ENCODE measurements around the gene LRRC34. TPM values are rescaled to one million over a fixed set of nuclear protein-coding genes. Genes with fewer than 3 reads are reported as not detected.

The LRRC34 gene
- total RNA-seq, 1 donor from 2014 or later: 5.1 TPM

DNA sequence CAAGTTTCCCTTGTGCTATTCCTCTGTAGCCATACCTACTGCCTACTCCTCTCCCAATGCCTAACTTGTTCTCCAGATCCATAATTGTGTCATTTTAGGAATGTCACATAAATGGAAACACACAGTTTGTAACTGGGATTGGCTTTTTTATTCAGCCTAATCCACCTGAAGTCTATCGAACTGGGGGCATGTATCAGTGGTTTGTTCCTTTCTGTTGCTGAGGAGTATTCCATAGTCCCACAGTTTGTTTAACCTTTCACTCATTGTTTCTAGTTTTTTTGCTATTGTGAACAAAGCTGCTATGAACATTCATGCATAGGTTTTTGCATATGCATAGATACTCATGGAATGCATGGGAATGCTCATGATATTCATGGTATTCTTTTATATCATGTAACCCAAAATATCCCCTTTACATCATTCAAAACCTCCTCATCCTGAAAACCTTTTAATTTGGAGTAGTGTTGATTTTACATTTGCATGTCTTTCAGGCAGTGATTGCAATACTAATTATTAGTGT lies 25.9 kb upstream of the LRRC34 start:
- TF ChIP-seq, protein P1, sequence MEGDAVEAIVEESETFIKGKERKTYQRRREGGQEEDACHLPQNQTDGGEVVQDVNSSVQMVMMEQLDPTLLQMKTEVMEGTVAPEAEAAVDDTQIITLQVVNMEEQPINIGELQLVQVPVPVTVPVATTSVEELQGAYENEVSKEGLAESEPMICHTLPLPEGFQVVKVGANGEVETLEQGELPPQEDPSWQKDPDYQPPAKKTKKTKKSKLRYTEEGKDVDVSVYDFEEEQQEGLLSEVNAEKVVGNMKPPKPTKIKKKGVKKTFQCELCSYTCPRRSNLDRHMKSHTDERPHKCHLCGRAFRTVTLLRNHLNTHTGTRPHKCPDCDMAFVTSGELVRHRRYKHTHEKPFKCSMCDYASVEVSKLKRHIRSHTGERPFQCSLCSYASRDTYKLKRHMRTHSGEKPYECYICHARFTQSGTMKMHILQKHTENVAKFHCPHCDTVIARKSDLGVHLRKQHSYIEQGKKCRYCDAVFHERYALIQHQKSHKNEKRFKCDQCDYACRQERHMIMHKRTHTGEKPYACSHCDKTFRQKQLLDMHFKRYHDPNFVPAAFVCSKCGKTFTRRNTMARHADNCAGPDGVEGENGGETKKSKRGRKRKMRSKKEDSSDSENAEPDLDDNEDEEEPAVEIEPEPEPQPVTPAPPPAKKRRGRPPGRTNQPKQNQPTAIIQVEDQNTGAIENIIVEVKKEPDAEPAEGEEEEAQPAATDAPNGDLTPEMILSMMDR (IDR thresholded peaks at IDR 0.05; ENCODE audit: unreplicated experiment): no peak
- Mint-ChIP-seq H3K36me3 (no peaks in the 10 kb centered on the region), H3K9me3 (no peaks in the 10 kb centered on the region), H3K27ac (no peak overlapping the region), H3K27me3 (ENCODE audit: low read depth) (no peaks in the 10 kb centered on the region), H3K4me3 (no peak overlapping the region), H3K4me1 (peaks cover 8% of the 10 kb centered on the region)
- DNase-seq (ENCODE audit: low spot score in 2 of 2, unreplicated experiment in 2 of 2): no peak

DNA sequence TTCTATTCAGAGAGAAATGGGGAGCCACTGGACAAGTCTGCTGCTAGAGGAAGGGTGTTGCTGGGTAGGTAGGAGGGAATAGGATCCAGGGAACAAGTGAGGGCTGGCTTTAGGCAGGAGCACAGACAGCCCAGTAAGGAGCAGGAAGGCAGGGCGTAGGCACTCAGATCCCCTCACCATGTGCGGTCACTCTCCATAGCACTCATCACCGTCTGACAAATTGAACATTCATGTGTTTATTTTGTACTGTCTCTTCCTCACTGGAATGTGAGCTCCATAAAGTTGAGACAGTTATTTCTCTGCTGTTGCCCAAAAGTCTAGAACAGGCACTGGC lies 24.2 kb upstream of the LRRC34 start:
- H3K27ac Mint-ChIP-seq: no peak overlapping the region
- no peaks in the 10 kb centered on the region for H3K9me3 Mint-ChIP-seq
- TF ChIP-seq, protein P1 (IDR thresholded peaks at IDR 0.05; ENCODE audit: unreplicated experiment): no peak
- H3K4me3 Mint-ChIP-seq: no peak overlapping the region
- no peak for DNase-seq (ENCODE audit: low spot score in 2 of 2, unreplicated experiment in 2 of 2)
- no peaks in the 10 kb centered on the region for H3K36me3 Mint-ChIP-seq
- peaks cover 8% of the 10 kb centered on the region for H3K4me1 Mint-ChIP-seq
- H3K27me3 Mint-ChIP-seq (ENCODE audit: low read depth): no peaks in the 10 kb centered on the region

DNA sequence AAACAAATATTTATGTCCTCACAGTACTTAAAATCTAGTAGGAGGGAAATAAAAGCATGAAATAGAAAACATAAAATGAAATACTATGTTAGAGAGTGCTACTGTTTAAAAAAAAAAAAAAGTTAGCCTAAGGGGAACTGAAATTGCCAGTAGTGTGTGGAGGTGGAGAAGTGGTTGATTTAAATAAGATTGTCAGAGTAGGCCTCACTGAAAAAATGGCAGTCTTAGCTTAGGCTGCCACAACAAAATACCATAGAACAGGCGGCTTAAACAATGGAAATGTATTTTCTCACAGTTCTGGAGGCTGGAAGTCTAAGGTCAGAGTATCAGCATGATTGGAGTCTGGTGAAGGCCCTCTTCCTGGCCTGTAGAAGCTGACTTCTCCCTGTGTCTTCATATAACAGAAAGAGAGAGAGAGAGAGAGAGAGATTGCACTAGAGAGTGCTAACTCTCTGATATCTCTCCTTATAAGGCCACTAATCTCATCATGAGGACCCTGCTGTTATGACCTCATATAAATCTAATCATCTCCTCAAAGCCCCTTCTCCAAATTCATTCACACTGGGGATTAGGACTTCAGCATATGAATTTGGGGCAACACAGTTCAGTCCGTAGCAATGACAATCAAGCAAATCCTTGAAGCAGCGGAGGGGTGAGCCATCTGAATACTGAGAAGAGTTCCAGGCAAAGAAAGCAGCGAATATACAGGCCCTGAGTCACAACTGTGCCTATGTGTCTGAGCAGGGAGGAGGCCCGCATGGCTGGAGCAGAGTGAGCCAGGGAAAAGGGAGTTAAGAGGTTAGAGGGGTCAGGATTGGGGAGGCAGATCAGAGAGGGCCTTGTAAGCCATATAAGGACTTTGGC lies 23.6 kb upstream of the LRRC34 start:
- no peaks in the 10 kb centered on the region for H3K9me3 Mint-ChIP-seq
- H3K4me3 Mint-ChIP-seq: no peak overlapping the region
- DNase-seq (ENCODE audit: low spot score in 2 of 2, unreplicated experiment in 2 of 2): no peak
- TF ChIP-seq, protein P1 (IDR thresholded peaks at IDR 0.05; ENCODE audit: unreplicated experiment): no peak
- H3K27me3 Mint-ChIP-seq (ENCODE audit: low read depth): no peaks in the 10 kb centered on the region
- H3K4me1 Mint-ChIP-seq: peaks cover 6% of the 10 kb centered on the region
- no peaks in the 10 kb centered on the region for H3K36me3 Mint-ChIP-seq
- H3K27ac Mint-ChIP-seq: no peak overlapping the region

DNA sequence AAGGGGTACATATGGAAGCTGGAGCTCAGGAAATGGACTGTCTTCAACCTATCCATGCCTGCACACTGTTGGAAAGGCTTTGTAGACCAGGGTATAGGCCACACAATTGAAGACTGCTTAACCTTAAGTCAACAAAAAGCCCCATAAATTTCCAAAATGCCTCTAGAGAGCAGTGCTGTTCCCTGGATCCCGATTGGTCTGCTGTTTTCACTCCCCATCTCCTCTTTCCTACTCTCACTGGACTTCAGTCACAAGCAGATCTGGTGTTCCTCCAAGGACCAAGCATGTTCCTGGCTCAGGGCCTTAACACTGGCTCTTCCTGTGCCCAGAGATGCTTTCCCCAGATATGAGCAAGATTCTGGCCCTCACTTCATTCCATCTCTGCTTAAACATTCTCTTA lies 22.8 kb upstream of the LRRC34 start:
- DNase-seq (ENCODE audit: low spot score in 2 of 2, unreplicated experiment in 2 of 2): no peak
- Mint-ChIP-seq H3K27me3 (ENCODE audit: low read depth) (no peaks in the 10 kb centered on the region), H3K4me1 (no peaks in the 10 kb centered on the region), H3K27ac (no peak overlapping the region), H3K4me3 (no peak overlapping the region), H3K36me3 (no peaks in the 10 kb centered on the region), H3K9me3 (no peaks in the 10 kb centered on the region)
- TF ChIP-seq, protein P1 (IDR thresholded peaks at IDR 0.05; ENCODE audit: unreplicated experiment): no peak

DNA sequence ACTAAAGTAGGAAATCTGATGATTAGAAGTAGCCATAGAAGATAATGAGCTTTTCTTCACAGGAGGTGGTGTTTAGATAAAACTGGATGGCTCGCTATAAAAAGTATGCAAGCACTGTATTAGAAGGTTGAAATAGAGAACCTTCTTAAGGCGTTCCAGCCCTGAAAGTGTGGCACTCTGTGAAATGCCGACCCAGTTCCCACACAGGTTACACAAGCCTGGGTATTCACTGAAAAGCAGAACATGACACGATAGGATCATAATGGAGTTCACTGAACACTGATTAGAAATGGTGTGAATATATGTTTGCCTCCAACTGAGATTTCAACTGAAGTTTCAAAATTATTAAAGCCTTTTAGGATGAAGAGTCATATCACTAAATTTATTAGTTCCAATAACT lies 15.0 kb upstream of the LRRC34 start:
- H3K4me3 Mint-ChIP-seq: no peak overlapping the region
- H3K4me1 Mint-ChIP-seq: peaks cover 1% of the 10 kb centered on the region
- no peaks in the 10 kb centered on the region for H3K27me3 Mint-ChIP-seq (ENCODE audit: low read depth)
- DNase-seq (ENCODE audit: low spot score in 2 of 2, unreplicated experiment in 2 of 2): no peak
- H3K9me3 Mint-ChIP-seq: no peaks in the 10 kb centered on the region
- TF ChIP-seq, protein P1 (IDR thresholded peaks at IDR 0.05; ENCODE audit: unreplicated experiment): no peak
- no peaks in the 10 kb centered on the region for H3K36me3 Mint-ChIP-seq
- no peak overlapping the region for H3K27ac Mint-ChIP-seq

Measured in mesothelial cell of epicardium (in vitro differentiated cells).